Measurements from ENCODE around the gene SEMA3C.

GRCh38 chr7:80957226-80957777 is 38.5 kb upstream of the SEMA3C start:
- TF ChIP-seq CTCF (IDR thresholded peaks at IDR 0.05; ENCODE audit: insufficient read depth, low read depth, low read length) (no peak), EZH2 (IDR thresholded peaks at IDR 0.05; ENCODE audit: insufficient read depth, low read length) (no peak)
